HG02763 (cell line): ENCODE results near the gene SPPL2A.
"Not testable (repeated sequence)": the region's sequence is repeated elsewhere in the genome, so short reads cannot be mapped to it uniquely, and the experiment has no call there.

ENCODE experiments used
- ATAC-seq: cut with Tn5 transposase; IDR thresholded peaks from one replicate; pipeline ENCODE4 v1.9.1; 2021; ENCODE audit warnings: mild to moderate bottlenecking, moderate library complexity; ENCODE audit not compliant: unreplicated experiment

SPPL2A gene

GRCh38 chr15:50765195-50765967 is at the start of gene SPPL2A:
Gene SPPL2A, minus strand, starts transcription at chr15:50765706. Its CDS starts 173 bp downstream, at chr15:50765533.
- peak; percentile 86 for ATAC-seq

- ATAC-seq: no peak
Measured at GRCh38 chr15:50814634-50815033, 49.1 kb upstream of the SPPL2A start.

- ATAC-seq: no peak
Measured at GRCh38 chr15:50813865-50814264, 48.4 kb upstream of the SPPL2A start.

- ATAC-seq: no peak
Measured at GRCh38 chr15:50813089-50813488, 47.6 kb upstream of the SPPL2A start.

- not testable (repeated sequence) for ATAC-seq
Measured at GRCh38 chr15:50812181-50812506, 46.6 kb upstream of the SPPL2A start.

GRCh38 chr15:50811461-50812180 is 46.1 kb upstream of the SPPL2A start:
- not testable (repeated sequence) for ATAC-seq

GRCh38 chr15:50810128-50810527 is 44.6 kb upstream of the SPPL2A start:
- ATAC-seq: no peak

GRCh38 chr15:50808728-50809127 is 43.2 kb upstream of the SPPL2A start:
- no peak for ATAC-seq

GRCh38 chr15:50803479-50804180 is 38.1 kb upstream of the SPPL2A start:
- no peak for ATAC-seq

GRCh38 chr15:50800715-50801114 is 35.2 kb upstream of the SPPL2A start:
- no peak for ATAC-seq

GRCh38 chr15:50798684-50799083 is 33.2 kb upstream of the SPPL2A start:
- no peak for ATAC-seq

- ATAC-seq: no peak
Measured at GRCh38 chr15:50797926-50798325, 32.4 kb upstream of the SPPL2A start.

- ATAC-seq: no peak
Measured at GRCh38 chr15:50791486-50791885, 26.0 kb upstream of the SPPL2A start.

GRCh38 chr15:50790778-50791453 is 25.4 kb upstream of the SPPL2A start:
- no peak for ATAC-seq

- ATAC-seq: no peak
Measured at GRCh38 chr15:50786871-50787270, 21.4 kb upstream of the SPPL2A start.

- no peak for ATAC-seq
Measured at GRCh38 chr15:50786438-50786837, 20.9 kb upstream of the SPPL2A start.

GRCh38 chr15:50783895-50784294 is 18.4 kb upstream of the SPPL2A start:
- no peak for ATAC-seq

- ATAC-seq: no peak
Measured at GRCh38 chr15:50783411-50783810, 17.9 kb upstream of the SPPL2A start.

GRCh38 chr15:50778086-50778485 is 12.6 kb upstream of the SPPL2A start:
- no peak for ATAC-seq

GRCh38 chr15:50777042-50777441 is 11.5 kb upstream of the SPPL2A start:
- ATAC-seq: no peak

GRCh38 chr15:50774450-50774849 is 8.9 kb upstream of the SPPL2A start:
- no peak for ATAC-seq
